Omental fat pad (tissue), 4 donors: ENCODE measurements around the gene GPC3. TPM values are rescaled to one million over a fixed set of nuclear protein-coding genes. Genes with fewer than 3 reads are reported as not detected.

Source experiments
- ATAC-seq: fragments of 150-250 bp; one replicate; pipeline ENCODE4 v1.9.1; 2016; ENCODE audit warnings: mild to moderate bottlenecking, moderate library complexity; ENCODE audit not compliant: low FRiP score
- DNase-seq: peaks from one replicate; pipeline ENCODE4 v3.0.0-alpha.2; 2019; ENCODE audit warnings: low spot score
- CTCF ChIP-seq, 3 donors: fragments of 450-650 bp; IDR thresholded peaks; one replicate each; pipeline ENCODE4 v1.5.1; 2016 to 2017; ENCODE audit warnings: antibody characterized with exemption in 3 of 3, mild to moderate bottlenecking in 3 of 3, moderate library complexity in 2 of 3
- total RNA-seq, 4 donors: library from RNA; depleted of rRNA; stranded (reverse); fragments of >200 nt; gene quantifications; one replicate each; pipeline ENCODE4 v1.1.0, GENCODE V29; 2016

GPC3 gene
- total RNA-seq, 4 donors from 2014 or later: 48.9 to 146 (median 77.1) TPM

- no peak for TF ChIP-seq CTCF (IDR thresholded peaks at IDR 0.05)
- DNase-seq (no peak), ATAC-seq (no peak)
These were observed 63.0 kb downstream of the GPC3 start for GRCh38 chrX:133922390-133922771.

GRCh38 chrX:133921764-133922389, 63.5 kb downstream of the GPC3 start:
- DNase-seq: no peak
- ATAC-seq: no peak

GRCh38 chrX:133921086-133921485, 64.3 kb downstream of the GPC3 start:
- DNase-seq: no peak
- no peak for TF ChIP-seq CTCF (IDR thresholded peaks at IDR 0.05)
- ATAC-seq: no peak

More at GRCh38 chrX:133921764-133922389, 63.5 kb downstream of the GPC3 start:
- no peak for TF ChIP-seq CTCF (IDR thresholded peaks at IDR 0.05)

- DNase-seq (no peak), ATAC-seq (no peak)
- no peak for TF ChIP-seq CTCF (IDR thresholded peaks at IDR 0.05)
These were observed 67.0 kb downstream of the GPC3 start for GRCh38 chrX:133918361-133918771.

GRCh38 chrX:133916984-133917722, 68.2 kb downstream of the GPC3 start:
- ATAC-seq (no peak), DNase-seq (no peak)
- no peak for TF ChIP-seq CTCF (IDR thresholded peaks at IDR 0.05)

GRCh38 chrX:133913658-133914388, 71.6 kb downstream of the GPC3 start:
- ATAC-seq (no peak), DNase-seq (no peak)
- TF ChIP-seq CTCF (IDR thresholded peaks at IDR 0.05): no peak
